K562 (cell line): ENCODE results near the gene CLUH.

Source experiments
- ARID3A ChIP-seq: IDR thresholded peaks from 2 replicates; pipeline ENCODE4 v1.6.1; 2012; ENCODE audit warnings: low read depth, low read length, improper control_type of control experiment, borderline replicate concordance
- FOXJ3 ChIP-seq: sonication (generic); formaldehyde crosslinking; IDR thresholded peaks from 2 replicates; pipeline ENCODE4 v1.4.0; 2020; ENCODE audit warnings: mild to moderate bottlenecking, missing genetic modification reagents
- JUNB ChIP-seq: fragments of 450-650 bp; formaldehyde crosslinking; conservative IDR thresholded peaks from 2 replicates; pipeline ENCODE4 v1.4.0; 2020; ENCODE audit warnings: mild to moderate bottlenecking
- NR2C2 ChIP-seq, 2 experiments: fragments of 200-800 bp in 1 of 2; sonication (Bioruptor generic) in 1 of 2; sonication (generic) in 1 of 2; formaldehyde crosslinking in 1 of 2; IDR thresholded peaks; 2 replicates each; pipeline versions ENCODE4 v1.6.1 to v1.8.0; 2016 to 2022; ENCODE audit warnings: mild to moderate bottlenecking in 1 of 2, missing compliant biosample characterization in 1 of 2, missing genetic modification characterization in 1 of 2, missing genetic modification reagents in 1 of 2
- UBTF ChIP-seq, 2 experiments: IDR thresholded peaks; 2 replicates each; pipeline ENCODE4 v1.6.1; 2012; ENCODE audit warnings: improper control_type of control experiment in 2 of 2, low read depth in 2 of 2, low read length in 2 of 2, borderline replicate concordance in 1 of 2
- ZBTB26 ChIP-seq: fragments of 450-650 bp; formaldehyde crosslinking; IDR thresholded peaks from 2 replicates; pipeline ENCODE4 v1.4.0; 2022; ENCODE audit warnings: missing genetic modification characterization
- ZKSCAN1 ChIP-seq: fragments of 150-350 bp; IDR thresholded peaks from 2 replicates; pipeline ENCODE4 v1.6.1; 2016; ENCODE audit warnings: low read depth, low read length
- ZNF76 ChIP-seq: fragments of 250-450 bp; sonication (Bioruptor Pico); IDR thresholded peaks from 2 replicates; pipeline ENCODE4 v1.4.0; 2020; ENCODE audit warnings: mild to moderate bottlenecking, moderate library complexity, borderline replicate concordance
- TF ChIP-seq, protein P1 (sequence below), 3 experiments: IDR thresholded peaks in 2 of 3; conservative IDR thresholded peaks in 1 of 3; 2 replicates each; pipeline ENCODE4 v1.5.1; 2011 to 2012; ENCODE audit warnings: low read length in 3 of 3, mild to moderate bottlenecking in 3 of 3, control low read depth in 2 of 3, improper control_type of control experiment in 1 of 3, inconsistent platforms in 1 of 3, low read depth in 1 of 3, mixed read lengths in 1 of 3, moderate library complexity in 1 of 3; ENCODE audit not compliant: insufficient read depth in 2 of 3
- TF ChIP-seq, protein P2 (sequence below): sonication (generic); formaldehyde crosslinking; IDR thresholded peaks from 2 replicates; pipeline ENCODE4 v1.8.1; 2023; ENCODE audit warnings: mild to moderate bottlenecking, missing genetic modification reagents

- TF ChIP-seq, protein P1, sequence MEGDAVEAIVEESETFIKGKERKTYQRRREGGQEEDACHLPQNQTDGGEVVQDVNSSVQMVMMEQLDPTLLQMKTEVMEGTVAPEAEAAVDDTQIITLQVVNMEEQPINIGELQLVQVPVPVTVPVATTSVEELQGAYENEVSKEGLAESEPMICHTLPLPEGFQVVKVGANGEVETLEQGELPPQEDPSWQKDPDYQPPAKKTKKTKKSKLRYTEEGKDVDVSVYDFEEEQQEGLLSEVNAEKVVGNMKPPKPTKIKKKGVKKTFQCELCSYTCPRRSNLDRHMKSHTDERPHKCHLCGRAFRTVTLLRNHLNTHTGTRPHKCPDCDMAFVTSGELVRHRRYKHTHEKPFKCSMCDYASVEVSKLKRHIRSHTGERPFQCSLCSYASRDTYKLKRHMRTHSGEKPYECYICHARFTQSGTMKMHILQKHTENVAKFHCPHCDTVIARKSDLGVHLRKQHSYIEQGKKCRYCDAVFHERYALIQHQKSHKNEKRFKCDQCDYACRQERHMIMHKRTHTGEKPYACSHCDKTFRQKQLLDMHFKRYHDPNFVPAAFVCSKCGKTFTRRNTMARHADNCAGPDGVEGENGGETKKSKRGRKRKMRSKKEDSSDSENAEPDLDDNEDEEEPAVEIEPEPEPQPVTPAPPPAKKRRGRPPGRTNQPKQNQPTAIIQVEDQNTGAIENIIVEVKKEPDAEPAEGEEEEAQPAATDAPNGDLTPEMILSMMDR (IDR thresholded peaks at IDR 0.05 in 2 of 3, conservative IDR thresholded peaks at IDR 0.05 in 1 of 3; ENCODE audit: insufficient read depth in 2 of 3, low read depth in 1 of 3, low read length in 3 of 3) = no peak
- no peak for TF ChIP-seq ZBTB26
- TF ChIP-seq ZKSCAN1 = no peak
- TF ChIP-seq ZNF76 (CRISPR knock-in tag) = no peak
- no peak for TF ChIP-seq NR2C2 (CRISPR knock-in tag; IDR thresholded peaks at IDR 0.05)
- TF ChIP-seq NR2C2 (tag; IDR thresholded peaks at IDR 0.05) = no peak
- TF ChIP-seq JUNB (CRISPR knock-in tag) = no peak
- TF ChIP-seq ARID3A = no peak
- TF ChIP-seq, protein P2, sequence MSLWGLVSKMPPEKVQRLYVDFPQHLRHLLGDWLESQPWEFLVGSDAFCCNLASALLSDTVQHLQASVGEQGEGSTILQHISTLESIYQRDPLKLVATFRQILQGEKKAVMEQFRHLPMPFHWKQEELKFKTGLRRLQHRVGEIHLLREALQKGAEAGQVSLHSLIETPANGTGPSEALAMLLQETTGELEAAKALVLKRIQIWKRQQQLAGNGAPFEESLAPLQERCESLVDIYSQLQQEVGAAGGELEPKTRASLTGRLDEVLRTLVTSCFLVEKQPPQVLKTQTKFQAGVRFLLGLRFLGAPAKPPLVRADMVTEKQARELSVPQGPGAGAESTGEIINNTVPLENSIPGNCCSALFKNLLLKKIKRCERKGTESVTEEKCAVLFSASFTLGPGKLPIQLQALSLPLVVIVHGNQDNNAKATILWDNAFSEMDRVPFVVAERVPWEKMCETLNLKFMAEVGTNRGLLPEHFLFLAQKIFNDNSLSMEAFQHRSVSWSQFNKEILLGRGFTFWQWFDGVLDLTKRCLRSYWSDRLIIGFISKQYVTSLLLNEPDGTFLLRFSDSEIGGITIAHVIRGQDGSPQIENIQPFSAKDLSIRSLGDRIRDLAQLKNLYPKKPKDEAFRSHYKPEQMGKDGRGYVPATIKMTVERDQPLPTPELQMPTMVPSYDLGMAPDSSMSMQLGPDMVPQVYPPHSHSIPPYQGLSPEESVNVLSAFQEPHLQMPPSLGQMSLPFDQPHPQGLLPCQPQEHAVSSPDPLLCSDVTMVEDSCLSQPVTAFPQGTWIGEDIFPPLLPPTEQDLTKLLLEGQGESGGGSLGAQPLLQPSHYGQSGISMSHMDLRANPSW (CRISPR knock-in tag) = no peak
- TF ChIP-seq UBTF (IDR thresholded peaks at IDR 0.05; ENCODE audit: borderline replicate concordance in 1 of 2, low read depth in 2 of 2, low read length in 2 of 2) = no peak
- TF ChIP-seq FOXJ3 (CRISPR knock-in tag) = no peak
Observed at GRCh38 chr17:2712300-2713043, 908 bp upstream of the CLUH start.
